ENCODE measurements around the gene COP1. TPM values are rescaled to one million over a fixed set of nuclear protein-coding genes. Genes with fewer than 3 reads are reported as not detected.

Gene COP1
- total RNA-seq, 1 donor from 2014 or later, result 38.7 TPM

GRCh38 chr1:175976865-175977642, 230.0 kb downstream of the COP1 start:
- DNase-seq (ENCODE audit: low read depth), result no peak

GRCh38 chr1:175969231-175969630, 237.9 kb downstream of the COP1 start:
- no peak for DNase-seq (ENCODE audit: low read depth)

GRCh38 chr1:175968486-175969172, 238.5 kb downstream of the COP1 start:
- no peak for DNase-seq (ENCODE audit: low read depth)

- DNase-seq (ENCODE audit: low read depth), result no peak
Measured at GRCh38 chr1:175963740-175964139, 243.3 kb downstream of the COP1 start.

- no peak for DNase-seq (ENCODE audit: low read depth)
Measured at GRCh38 chr1:175960169-175960568, 246.9 kb downstream of the COP1 start.

- no peak for DNase-seq (ENCODE audit: low read depth)
Measured at GRCh38 chr1:175951627-175952026, 255.5 kb downstream of the COP1 start.

GRCh38 chr1:175947771-175948170, 259.3 kb downstream of the COP1 start:
- DNase-seq (ENCODE audit: low read depth), result no peak

GRCh38 chr1:175944591-175944990, 262.5 kb downstream of the COP1 start:
- no peak for DNase-seq (ENCODE audit: low read depth)

GRCh38 chr1:175941164-175941563, 265.9 kb downstream of the COP1 start:
- DNase-seq (ENCODE audit: low read depth), result peak; percentile 63

- DNase-seq (ENCODE audit: low read depth), result no peak
Measured at GRCh38 chr1:175936736-175937135, 270.4 kb downstream of the COP1 start.

- DNase-seq (ENCODE audit: low read depth), result no peak
Measured at GRCh38 chr1:175935566-175936115, 271.4 kb downstream of the COP1 start.

GRCh38 chr1:175935166-175935565, 271.9 kb downstream of the COP1 start:
- DNase-seq (ENCODE audit: low read depth), result no peak

- DNase-seq (ENCODE audit: low read depth), result peak; percentile 49
Measured at GRCh38 chr1:175933801-175934200, 273.3 kb downstream of the COP1 start.

GRCh38 chr1:175927944-175928343, 279.1 kb downstream of the COP1 start:
- peak; percentile 12 for DNase-seq (ENCODE audit: low read depth)

- DNase-seq (ENCODE audit: low read depth), result peak; percentile 20
Measured at GRCh38 chr1:175922254-175922881, 284.7 kb downstream of the COP1 start.

GRCh38 chr1:175920381-175920780, 286.7 kb downstream of the COP1 start:
- DNase-seq (ENCODE audit: low read depth), result no peak

GRCh38 chr1:175919001-175919400, 288.1 kb downstream of the COP1 start:
- DNase-seq (ENCODE audit: low read depth), result no peak

GRCh38 chr1:175918364-175918801, 288.7 kb downstream of the COP1 start:
- DNase-seq (ENCODE audit: low read depth), result no peak

- DNase-seq (ENCODE audit: low read depth), result no peak
Measured at GRCh38 chr1:175914115-175914514, 293.0 kb downstream of the COP1 start.

- DNase-seq (ENCODE audit: low read depth), result peak; percentile 9
Measured at GRCh38 chr1:175911138-175911537, 295.9 kb downstream of the COP1 start.

GRCh38 chr1:175906370-175906769, 300.7 kb downstream of the COP1 start:
- DNase-seq (ENCODE audit: low read depth), result no peak

GRCh38 chr1:175904808-175905207, 302.3 kb downstream of the COP1 start:
- no peak for DNase-seq (ENCODE audit: low read depth)

Measured in myocyte (in vitro differentiated cells).